GM20431 (cell line): ENCODE results near the gene UBXN10.

Experiments used
- in situ Hi-C: fragments of 300-500 bp; cut with MseI, MboI; formaldehyde crosslinking; loops from one replicate; pipeline ENCODE4 v1.15.0; 2020; ENCODE audit warnings: low sequenced_read_pairs; ENCODE audit not compliant: unreplicated experiment

Gene UBXN10

DNA sequence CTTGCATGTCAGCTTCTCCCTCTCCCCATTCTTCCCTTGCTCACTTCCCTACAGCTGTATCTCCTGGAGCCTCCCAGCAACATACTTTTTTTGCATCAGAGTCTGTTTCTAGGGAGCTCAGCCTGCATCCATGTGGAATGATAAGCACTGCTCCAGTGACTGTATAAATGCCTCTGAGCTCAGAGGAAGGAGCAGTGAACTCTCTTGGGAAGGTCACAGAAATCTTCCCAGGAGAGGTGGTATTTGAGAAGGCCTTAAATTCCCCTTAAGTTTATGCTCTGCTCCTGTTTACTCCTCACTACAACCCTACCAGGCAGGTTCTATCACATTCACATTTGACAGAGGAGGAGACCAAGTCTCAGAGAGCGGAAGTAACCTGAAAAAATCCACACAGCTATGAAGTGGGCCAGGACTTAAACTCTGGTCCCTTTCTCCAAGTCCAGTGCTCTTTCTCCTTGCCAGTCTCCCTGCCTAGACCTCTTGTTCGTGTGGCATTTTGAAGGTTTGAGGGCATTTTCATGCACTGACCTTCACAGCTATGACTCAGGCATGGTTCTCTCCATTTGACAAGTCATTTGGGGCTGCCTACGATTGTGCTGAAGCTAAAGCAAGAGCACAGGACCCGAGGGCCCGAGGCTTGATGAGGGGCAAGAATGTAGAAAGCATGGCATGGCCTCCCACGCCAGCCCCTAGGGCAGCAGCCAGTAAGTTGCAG, 5.6 kb upstream of the UBXN10 start:
- in situ Hi-C loops: no loop called here

- in situ Hi-C loops: no loop called here
Observed at GRCh38 chr1:20180844-20181207, 5.1 kb upstream of the UBXN10 start.

GRCh38 chr1:20182415-20182814, 3.5 kb upstream of the UBXN10 start:
- in situ Hi-C loops: no loop called here

DNA sequence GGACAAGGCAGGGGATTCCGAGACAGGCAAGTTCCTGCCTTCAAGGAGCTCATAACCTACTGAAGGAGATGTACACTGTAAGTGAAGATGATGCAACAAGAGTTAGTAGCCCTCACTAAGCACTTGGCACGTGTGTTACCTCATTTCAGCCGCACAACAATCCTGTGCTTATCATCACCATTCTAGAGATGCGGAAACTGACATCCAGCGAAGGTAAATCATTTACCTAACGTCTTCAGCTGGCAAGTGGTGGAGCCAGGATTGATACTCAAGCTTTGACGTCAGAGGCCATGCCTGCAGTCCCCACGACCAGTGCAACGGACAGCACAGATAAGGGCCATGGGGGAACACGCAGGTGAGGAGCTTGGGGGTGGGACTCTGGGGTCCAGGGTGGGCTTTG, 2.9 kb upstream of the UBXN10 start:
- in situ Hi-C loops: no loop called here

- in situ Hi-C loops: no loop called here
Observed at GRCh38 chr1:20183616-20184271, 2.2 kb upstream of the UBXN10 start.

- in situ Hi-C loops: no loop called here
Observed at GRCh38 chr1:20184481-20184900, 1.4 kb upstream of the UBXN10 start.

- in situ Hi-C loops: no loop called here
Observed at GRCh38 chr1:20184997-20185833, 681 bp upstream of the UBXN10 start.

DNA sequence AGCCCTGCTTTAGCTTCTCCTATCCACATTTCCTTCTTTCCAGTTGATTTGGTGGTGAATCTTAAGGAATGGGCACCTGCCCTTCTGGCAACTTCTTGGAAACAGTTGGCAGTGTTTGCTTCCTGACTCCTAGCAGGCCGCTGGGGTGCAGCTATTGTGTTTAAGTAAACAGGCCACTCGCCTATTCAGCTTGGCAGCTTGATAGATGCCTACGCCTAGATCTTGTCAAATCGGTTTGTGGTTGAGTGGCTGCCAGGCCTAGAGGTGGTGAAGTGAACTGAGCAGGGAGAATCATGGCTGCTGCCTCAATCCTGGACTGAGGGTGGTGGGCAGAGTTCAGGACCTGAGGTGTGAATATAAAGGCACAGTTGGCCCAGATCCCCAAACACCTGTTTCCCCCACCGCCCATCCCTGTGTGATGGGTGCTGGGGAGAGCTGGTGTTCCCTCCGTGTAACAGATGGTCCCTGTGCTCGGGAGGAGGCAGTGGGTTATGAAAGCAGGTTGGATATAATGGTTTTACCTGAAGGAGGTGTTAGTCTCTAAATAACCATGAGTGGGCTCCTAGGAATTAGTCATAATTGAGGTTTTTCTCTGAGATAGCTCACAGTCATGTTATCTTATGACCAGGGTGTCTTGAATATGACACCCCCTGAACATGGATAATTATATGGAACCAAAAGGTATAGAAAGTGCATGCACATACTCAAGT, 1.4 kb downstream of the UBXN10 start:
- in situ Hi-C loops: no loop called here

DNA sequence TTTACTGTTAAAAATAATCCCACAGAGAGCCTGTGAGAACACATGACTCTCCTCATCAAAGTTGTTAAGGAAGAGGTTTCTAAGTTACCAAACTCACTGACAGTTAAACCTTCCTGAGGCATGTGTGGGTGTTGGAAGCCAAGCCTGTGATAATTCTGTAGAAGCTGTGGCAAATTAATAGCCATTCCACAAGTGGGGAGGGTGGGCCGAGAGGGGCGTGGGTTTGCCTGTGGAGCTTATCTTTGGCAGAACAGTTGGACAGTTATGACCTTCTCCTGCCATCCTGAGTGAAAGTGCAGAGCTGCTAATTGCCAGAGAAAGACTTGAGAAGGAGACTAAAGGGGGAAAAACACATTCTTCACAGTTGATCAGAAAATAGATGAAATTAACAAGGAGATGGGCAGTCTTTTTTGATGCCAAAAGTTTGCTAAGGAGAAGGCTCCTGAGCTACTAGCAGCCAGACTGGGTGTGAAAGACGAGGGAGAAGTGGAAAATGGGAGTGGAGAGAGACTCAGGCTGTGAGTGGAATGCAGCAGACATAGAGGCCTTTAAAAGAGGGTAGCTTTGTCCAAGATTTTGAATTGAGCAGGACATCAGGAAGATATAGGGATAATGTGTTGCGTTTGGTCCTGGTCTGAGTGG, 2.0 kb downstream of the UBXN10 start:
- in situ Hi-C loops: no loop called here

DNA sequence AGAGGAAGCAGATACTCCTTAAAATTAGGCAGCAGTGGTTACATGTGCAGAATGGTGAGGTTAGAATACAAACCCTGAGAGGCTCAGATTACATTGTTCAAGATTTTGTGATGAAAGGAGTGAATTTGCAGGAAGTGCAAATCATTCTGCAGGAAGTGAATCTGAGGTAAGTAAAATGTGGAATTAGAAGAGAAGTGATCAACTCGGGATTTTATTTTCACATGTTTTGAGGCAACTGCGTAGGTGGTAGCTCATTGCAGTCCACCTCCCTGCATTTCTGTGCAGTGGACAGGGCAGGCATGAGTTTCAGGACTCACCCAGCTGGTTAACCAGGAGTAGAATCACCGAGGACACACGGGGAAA, 2.5 kb downstream of the UBXN10 start:
- in situ Hi-C loops: no loop called here

- in situ Hi-C loops: no loop called here
Observed at GRCh38 chr1:20189664-20190063, 3.8 kb downstream of the UBXN10 start.

GRCh38 chr1:20190256-20191160, 4.6 kb downstream of the UBXN10 start:
- in situ Hi-C loops: no loop called here

- in situ Hi-C loops: no loop called here
Observed at GRCh38 chr1:20191266-20191825, 5.5 kb downstream of the UBXN10 start.

GRCh38 chr1:20192364-20192763, 6.5 kb downstream of the UBXN10 start:
- in situ Hi-C loops: no loop called here

- in situ Hi-C loops: no loop called here
Observed at GRCh38 chr1:20192871-20193411, 7.0 kb downstream of the UBXN10 start.

GRCh38 chr1:20194224-20194623, 8.3 kb downstream of the UBXN10 start:
- in situ Hi-C loops: no loop called here

- in situ Hi-C loops: no loop called here
Observed at GRCh38 chr1:20194757-20195461, 9.0 kb downstream of the UBXN10 start.

GRCh38 chr1:20195462-20195780, 9.5 kb downstream of the UBXN10 start:
- in situ Hi-C loops: no loop called here
